Panc1 (cell line): Measurements from ENCODE around the gene SYCP2. TPM values are rescaled to one million over a fixed set of nuclear protein-coding genes. Genes with fewer than 3 reads are reported as not detected.

ENCODE experiments used
- ATAC-seq: fragments of 200-7000 bp; cut with Tn5 transposase; 2 replicates; pipeline ENCODE4 v1.9.1; 2020; ENCODE audit warnings: mild to moderate bottlenecking, moderate library complexity
- BruUV-seq: library from RNA; stranded (reverse); fragments of 400-500 nt; replicated peaks from 2 replicates; lab custom pipeline; 2021; lab: Mats Ljungman, UMichigan
- CTCF ChIA-PET: fragments of 300-600 bp; sonication (Branson Sonifier 250); formaldehyde crosslinking; loops from one replicate; lab custom pipeline; 2022; ENCODE audit warnings: antibody characterized with exemption; lab: Charles Lee
- POLR2A ChIA-PET: fragments of 300-600 bp; sonication (Branson Sonifier 250); formaldehyde crosslinking; loops from one replicate; lab custom pipeline; 2022; ENCODE audit warnings: antibody characterized with exemption; lab: Charles Lee
- DNase-seq: peaks from one replicate; pipeline ENCODE4 v3.0.0-alpha.2; 2010; ENCODE audit warnings: low read depth, low spot score
- H3K27ac ChIP-seq: 2 replicates; pipeline ENCODE4 v1.5.1; 2011; ENCODE audit warnings: mild to moderate bottlenecking, low read length, inconsistent platforms
- H3K27me3 ChIP-seq: fragments of 200-500 bp; sonication (Bioruptor generic); 2 replicates; pipeline ENCODE4 v1.6.0; 2014; ENCODE audit warnings: low read length, inconsistent platforms; ENCODE audit not compliant: control insufficient read depth, insufficient read depth
- H3K36me3 ChIP-seq: fragments of 200-500 bp; sonication (Bioruptor generic); 2 replicates; pipeline ENCODE4 v1.5.1; 2014; ENCODE audit warnings: inconsistent platforms, mild to moderate bottlenecking, low read length, moderate library complexity; ENCODE audit not compliant: control insufficient read depth, insufficient read depth
- H3K4me1 ChIP-seq: 2 replicates; pipeline ENCODE4 v1.5.1; 2011; ENCODE audit warnings: inconsistent platforms, mild to moderate bottlenecking, low read length, moderate library complexity; ENCODE audit not compliant: control insufficient read depth, insufficient read depth
- H3K4me3 ChIP-seq, 2 experiments: 2 replicates each; pipeline ENCODE4 v1.5.1; 2011 to 2012; ENCODE audit warnings: low read depth in 2 of 2, low read length in 2 of 2, mild to moderate bottlenecking in 2 of 2, inconsistent platforms in 1 of 2, moderate library complexity in 1 of 2
- H3K9me3 ChIP-seq: fragments of 200-500 bp; sonication (Bioruptor generic); 2 replicates; pipeline ENCODE4 v1.5.1; 2014; ENCODE audit warnings: low read depth, mild to moderate bottlenecking, inconsistent platforms, low read length, moderate library complexity; ENCODE audit not compliant: control insufficient read depth, insufficient read depth
- CTCF ChIP-seq: fragments of 450-650 bp; IDR thresholded peaks from 2 replicates; pipeline ENCODE4 v1.5.1; 2017; ENCODE audit warnings: mild to moderate bottlenecking
- POLR2AphosphoS5 ChIP-seq: IDR thresholded peaks from 2 replicates; pipeline ENCODE4 v1.6.1; 2012; ENCODE audit warnings: mild to moderate bottlenecking, low read depth, low read length, moderate library complexity
- SIN3A ChIP-seq: IDR thresholded peaks from 2 replicates; pipeline ENCODE4 v1.6.1; 2012; ENCODE audit warnings: low read depth, mild to moderate bottlenecking, low read length, moderate library complexity, borderline replicate concordance; ENCODE audit not compliant: insufficient read depth
- TCF7L2 ChIP-seq: IDR thresholded peaks from 2 replicates; pipeline ENCODE4 v1.6.1; 2011; ENCODE audit warnings: mild to moderate bottlenecking, low read depth, low read length, inconsistent platforms
- in situ Hi-C: cut with HindIII; loops from 2 replicates; pipeline ENCODE4 v1.10.0; 2016; ENCODE audit warnings: low sequenced_read_pairs, low pct_unique_long_range_greater_than_20kb
- intact Hi-C: fragments of 100-400 bp; cut with micrococcal nuclease; formaldehyde crosslinking; loops from one replicate; pipeline ENCODE4 v1.10.0; 2022; ENCODE audit not compliant: unreplicated experiment
- total RNA-seq: library from RNA; stranded (reverse); gene quantifications from one replicate; pipeline ENCODE4 v1.2.1, GENCODE V29; 2021; ENCODE audit not compliant: unreplicated experiment
- TF ChIP-seq, protein P1 (sequence below), 2 experiments: IDR thresholded peaks; 2 replicates each; pipeline ENCODE4 v1.6.1; 2011 to 2012; ENCODE audit warnings: low read depth in 2 of 2, control low read depth in 1 of 2, low read length in 1 of 2, mild to moderate bottlenecking in 1 of 2, moderate library complexity in 1 of 2; ENCODE audit not compliant: insufficient read depth in 1 of 2

SYCP2 gene
- total RNA-seq, 1 experiment from 2014 or later, result 39.7 TPM

GRCh38 chr20:59823030-59823423 lies 110.4 kb downstream of the SYCP2 start:
- no peak for ATAC-seq
- H3K36me3 ChIP-seq, result no peaks in the 10 kb centered on the region
- in situ Hi-C loops, result no loop called here
- H3K4me1 ChIP-seq, result no peaks in the 10 kb centered on the region
- no peaks in the 10 kb centered on the region for H3K9me3 ChIP-seq
- ChIA-PET CTCF (no interaction called here), POLR2A (no interaction called here)
- peaks cover under 1% of the 10 kb centered on the region; the same call in 1 of the 2 replicates for H3K27me3 ChIP-seq
- no peak overlapping the region for H3K4me3 ChIP-seq
- TF ChIP-seq SIN3A (no peak), CTCF (no peak), TCF7L2 (no peak), POLR2AphosphoS5 (no peak)
- TF ChIP-seq, protein P1, sequence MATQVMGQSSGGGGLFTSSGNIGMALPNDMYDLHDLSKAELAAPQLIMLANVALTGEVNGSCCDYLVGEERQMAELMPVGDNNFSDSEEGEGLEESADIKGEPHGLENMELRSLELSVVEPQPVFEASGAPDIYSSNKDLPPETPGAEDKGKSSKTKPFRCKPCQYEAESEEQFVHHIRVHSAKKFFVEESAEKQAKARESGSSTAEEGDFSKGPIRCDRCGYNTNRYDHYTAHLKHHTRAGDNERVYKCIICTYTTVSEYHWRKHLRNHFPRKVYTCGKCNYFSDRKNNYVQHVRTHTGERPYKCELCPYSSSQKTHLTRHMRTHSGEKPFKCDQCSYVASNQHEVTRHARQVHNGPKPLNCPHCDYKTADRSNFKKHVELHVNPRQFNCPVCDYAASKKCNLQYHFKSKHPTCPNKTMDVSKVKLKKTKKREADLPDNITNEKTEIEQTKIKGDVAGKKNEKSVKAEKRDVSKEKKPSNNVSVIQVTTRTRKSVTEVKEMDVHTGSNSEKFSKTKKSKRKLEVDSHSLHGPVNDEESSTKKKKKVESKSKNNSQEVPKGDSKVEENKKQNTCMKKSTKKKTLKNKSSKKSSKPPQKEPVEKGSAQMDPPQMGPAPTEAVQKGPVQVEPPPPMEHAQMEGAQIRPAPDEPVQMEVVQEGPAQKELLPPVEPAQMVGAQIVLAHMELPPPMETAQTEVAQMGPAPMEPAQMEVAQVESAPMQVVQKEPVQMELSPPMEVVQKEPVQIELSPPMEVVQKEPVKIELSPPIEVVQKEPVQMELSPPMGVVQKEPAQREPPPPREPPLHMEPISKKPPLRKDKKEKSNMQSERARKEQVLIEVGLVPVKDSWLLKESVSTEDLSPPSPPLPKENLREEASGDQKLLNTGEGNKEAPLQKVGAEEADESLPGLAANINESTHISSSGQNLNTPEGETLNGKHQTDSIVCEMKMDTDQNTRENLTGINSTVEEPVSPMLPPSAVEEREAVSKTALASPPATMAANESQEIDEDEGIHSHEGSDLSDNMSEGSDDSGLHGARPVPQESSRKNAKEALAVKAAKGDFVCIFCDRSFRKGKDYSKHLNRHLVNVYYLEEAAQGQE (IDR thresholded peaks at IDR 0.05; ENCODE audit: insufficient read depth in 1 of 2, low read depth in 2 of 2, low read length in 1 of 2), result no peak
- DNase-seq, result no peak
- BruUV-seq, result no TSS peak
- H3K27ac ChIP-seq, result no peak overlapping the region
- intact Hi-C loops, result no loop called here

DNA sequence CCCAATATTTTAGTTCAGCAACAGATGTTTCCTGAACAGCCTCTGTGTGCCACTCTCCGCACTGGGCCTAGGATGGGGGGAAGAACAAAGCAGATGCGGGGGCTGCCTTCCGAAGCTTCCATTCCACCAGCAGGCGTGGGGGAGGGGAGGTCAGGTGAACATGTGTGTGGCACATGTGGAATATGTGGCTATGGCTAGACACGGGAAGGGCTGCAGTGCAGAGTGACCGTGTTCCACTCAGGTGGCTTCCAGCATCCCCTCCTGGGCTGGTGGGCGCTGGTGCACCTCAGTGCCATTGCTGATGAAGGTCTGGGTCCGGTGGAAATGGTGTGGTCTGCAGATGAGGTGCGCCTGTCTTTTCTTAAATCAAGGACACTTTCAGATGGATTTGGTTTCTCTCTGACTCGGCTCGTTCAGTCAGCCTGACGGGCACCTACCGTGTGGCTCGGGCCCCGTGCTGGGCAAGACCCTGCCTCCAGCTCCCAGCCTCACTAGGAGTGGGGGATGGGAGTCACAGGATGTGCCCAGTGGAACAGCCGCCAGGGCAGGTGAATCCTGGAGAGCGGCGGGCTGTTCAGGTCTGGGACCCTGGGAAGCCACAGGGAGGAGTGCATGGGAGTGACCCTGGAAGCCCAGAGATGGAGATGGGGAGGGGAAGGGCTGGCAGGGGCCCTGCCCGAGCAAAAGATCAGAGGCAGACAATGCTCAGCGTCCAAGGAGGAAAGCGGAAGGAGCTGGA lies 111.0 kb downstream of the SYCP2 start:
- Histone ChIP-seq H3K9me3 (no peaks in the 10 kb centered on the region), H3K27me3 (no peaks in the 10 kb centered on the region; the same call in 1 of the 2 replicates), H3K4me3 (no peak overlapping the region), H3K36me3 (no peaks in the 10 kb centered on the region), H3K4me1 (no peaks in the 10 kb centered on the region), H3K27ac (no peak overlapping the region)
- TF ChIP-seq TCF7L2 (no peak), POLR2AphosphoS5 (no peak), SIN3A (no peak), CTCF (no peak)
- TF ChIP-seq, protein P1 (IDR thresholded peaks at IDR 0.05; ENCODE audit: insufficient read depth in 1 of 2, low read depth in 2 of 2, low read length in 1 of 2), result no peak
- DNase-seq (no peak), ATAC-seq (no peak)
- BruUV-seq, result no TSS peak
- in situ Hi-C loops (no loop called here), intact Hi-C loops (no loop called here)
- CTCF ChIA-PET, result no interaction called here
- POLR2A ChIA-PET, result no interaction called here
